HG03571 (cell line): ENCODE measurements around the gene LCORL.
A peak's percentile ranks its signal among the peaks of the same experiment; 100 is the strongest.
"Not testable (repeated sequence)": the region's sequence is repeated elsewhere in the genome, so short reads cannot be mapped to it uniquely, and the experiment has no call there.

Experiments
- ATAC-seq: cut with Tn5 transposase; IDR thresholded peaks from one replicate; pipeline ENCODE4 v1.9.1; 2021; ENCODE audit not compliant: unreplicated experiment

Gene LCORL

DNA sequence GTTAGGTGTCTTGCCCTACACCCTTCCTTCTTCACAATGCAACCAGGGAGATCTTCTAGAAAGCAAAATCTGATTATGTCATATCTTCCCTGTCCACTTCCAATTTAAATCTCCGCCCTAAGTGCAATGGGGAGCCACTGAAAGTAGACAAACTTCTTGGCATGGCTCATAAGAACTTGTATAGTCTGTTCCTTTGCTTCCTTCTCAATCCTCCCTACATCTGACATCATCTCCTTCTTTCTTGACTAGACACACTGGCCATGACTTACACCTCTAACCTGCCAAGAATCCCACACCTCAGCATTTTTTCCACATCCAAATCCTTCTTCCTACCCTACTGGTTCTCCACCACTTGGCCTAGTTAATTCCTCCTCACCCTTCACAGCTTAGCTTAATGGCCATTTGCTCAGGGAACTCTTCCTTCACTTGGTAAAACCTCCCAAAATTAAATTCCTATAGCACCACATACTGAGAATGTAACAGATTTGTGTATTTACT lies 155.6 kb downstream of the LCORL start:
- ATAC-seq = no peak

- not testable (repeated sequence) for ATAC-seq
Observed at GRCh38 chr4:17861906-17862305, 159.6 kb downstream of the LCORL start.

DNA sequence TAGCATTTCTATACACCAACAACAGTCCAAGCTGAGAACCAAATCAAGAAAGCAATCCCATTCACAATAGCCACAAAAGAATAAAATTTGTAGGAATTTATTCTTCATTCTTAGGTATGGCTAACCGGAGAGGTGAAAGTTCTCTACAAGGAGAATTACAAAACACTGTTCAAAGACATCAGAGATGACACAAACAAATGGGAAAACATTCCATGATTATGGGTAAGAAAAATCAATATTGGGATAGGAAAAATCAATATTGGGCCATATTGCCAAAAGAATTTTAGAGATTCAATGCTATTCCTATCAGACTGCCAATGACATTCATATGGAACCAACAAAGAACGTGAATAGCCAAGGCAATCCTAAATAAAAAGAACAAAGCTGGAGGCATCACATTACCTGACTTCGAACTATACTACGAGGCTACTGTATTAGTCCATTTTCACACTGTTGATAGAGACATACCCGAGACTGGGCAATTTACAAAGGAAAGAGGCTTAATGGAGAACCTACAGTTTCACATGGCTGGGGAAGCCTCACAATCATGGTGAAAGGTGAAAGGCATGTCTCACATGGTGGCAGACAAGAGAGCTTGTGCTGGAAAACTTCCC lies 161.7 kb downstream of the LCORL start:
- ATAC-seq = no peak

- ATAC-seq = no peak
Observed at GRCh38 chr4:17854036-17854435, 167.5 kb downstream of the LCORL start.

DNA sequence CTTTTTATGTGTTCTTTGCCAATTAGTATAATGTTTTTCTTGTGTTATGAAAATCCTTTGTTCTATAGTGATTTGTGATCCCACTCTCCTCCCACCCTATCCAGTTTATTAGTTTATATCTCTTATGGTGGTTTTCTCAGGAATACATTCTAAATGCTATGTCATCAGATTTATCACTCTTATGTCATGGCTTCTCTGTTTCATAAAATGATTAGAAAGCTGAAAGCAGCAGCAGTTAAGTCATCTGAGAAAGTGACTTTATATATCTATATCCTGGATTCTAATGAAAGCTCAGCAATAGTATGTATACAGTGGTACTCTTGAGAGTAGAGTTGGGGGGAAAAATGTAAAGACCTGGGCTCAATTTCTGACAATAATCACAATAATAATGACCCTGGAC lies 169.6 kb downstream of the LCORL start:
- no peak for ATAC-seq

DNA sequence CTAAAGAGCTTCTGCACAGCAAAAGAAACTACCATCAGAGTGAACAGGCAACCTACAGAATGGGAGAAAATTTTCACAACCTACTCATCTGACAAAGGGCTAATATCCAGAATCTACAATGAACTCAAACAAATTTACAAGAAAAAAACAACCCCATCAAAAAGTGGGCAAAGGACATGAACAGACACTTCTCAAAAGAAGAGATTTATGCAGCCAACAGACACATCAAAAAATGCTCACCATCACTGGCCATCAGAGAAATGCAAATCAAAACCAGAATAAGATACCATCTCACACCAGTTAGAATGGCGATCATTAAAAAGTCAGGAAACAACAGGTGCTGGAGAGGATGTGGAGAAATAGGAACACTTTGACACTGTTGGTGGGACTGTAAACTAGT lies 171.3 kb downstream of the LCORL start:
- not testable (repeated sequence) for ATAC-seq

DNA sequence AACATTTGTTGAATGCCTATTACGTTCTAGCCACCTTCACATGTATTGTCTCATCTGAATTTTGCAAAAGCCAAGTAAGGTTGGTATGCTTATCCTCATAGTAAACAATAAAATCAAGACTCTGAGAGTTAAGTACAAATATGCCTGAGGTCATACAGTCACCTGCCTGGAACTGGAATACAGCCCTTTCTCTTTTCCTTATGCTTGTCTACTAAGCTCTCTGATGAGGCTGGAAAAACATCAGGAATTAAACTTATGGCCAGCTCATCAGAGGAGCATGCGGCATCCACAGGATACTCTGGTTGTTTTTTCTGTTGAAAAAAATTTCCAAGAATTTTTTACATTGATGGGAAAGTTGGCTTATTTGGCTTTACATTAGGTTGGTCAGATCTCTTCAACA lies 175.3 kb downstream of the LCORL start:
- ATAC-seq = no peak

- ATAC-seq = no peak
Observed at GRCh38 chr4:17823871-17824669, 197.5 kb downstream of the LCORL start.

GRCh38 chr4:17817027-17817426 lies 204.5 kb downstream of the LCORL start:
- peak; percentile 69 for ATAC-seq

DNA sequence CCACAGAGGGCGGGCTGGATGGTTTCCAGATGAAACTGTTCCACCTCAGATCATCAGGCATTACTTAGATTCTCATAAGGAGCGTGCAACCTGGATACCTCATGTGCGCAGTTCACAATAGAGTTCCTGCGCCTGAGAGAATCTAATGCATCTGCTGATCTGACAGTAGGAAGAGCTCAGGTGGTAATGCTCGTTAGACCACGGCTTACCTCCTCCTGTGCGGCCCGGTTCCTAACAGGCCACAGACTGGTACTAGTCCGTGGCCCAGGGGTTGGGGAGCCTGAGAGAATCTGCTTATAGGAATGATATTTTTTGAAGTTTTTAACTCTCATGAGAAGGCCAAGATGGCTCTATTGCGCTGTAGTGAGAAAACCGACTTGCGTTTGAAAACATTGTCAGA lies 205.4 kb downstream of the LCORL start:
- no peak for ATAC-seq

DNA sequence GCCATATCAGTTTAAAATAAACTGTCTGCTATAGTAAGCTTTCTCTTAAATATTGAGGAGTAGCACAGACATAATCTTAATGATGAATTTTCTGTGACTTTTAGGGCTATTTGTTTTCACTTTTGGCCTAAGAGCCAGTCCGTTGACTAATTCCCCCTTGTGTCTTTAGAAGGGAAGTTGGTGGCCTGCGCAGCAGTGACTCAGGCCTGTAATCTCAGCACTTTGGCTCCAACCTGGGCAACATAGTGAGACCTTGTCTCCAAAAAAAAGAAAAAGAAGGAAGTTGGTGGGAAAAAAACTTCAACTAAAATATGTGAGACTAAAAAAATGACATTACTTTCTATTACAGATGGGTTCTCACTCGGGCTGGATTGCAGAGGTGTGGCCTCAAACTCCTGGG lies 207.4 kb downstream of the LCORL start:
- ATAC-seq = no peak

- no peak for ATAC-seq
Observed at GRCh38 chr4:17812801-17813200, 208.8 kb downstream of the LCORL start.

GRCh38 chr4:17812125-17812524 lies 209.4 kb downstream of the LCORL start:
- ATAC-seq = no peak

DNA sequence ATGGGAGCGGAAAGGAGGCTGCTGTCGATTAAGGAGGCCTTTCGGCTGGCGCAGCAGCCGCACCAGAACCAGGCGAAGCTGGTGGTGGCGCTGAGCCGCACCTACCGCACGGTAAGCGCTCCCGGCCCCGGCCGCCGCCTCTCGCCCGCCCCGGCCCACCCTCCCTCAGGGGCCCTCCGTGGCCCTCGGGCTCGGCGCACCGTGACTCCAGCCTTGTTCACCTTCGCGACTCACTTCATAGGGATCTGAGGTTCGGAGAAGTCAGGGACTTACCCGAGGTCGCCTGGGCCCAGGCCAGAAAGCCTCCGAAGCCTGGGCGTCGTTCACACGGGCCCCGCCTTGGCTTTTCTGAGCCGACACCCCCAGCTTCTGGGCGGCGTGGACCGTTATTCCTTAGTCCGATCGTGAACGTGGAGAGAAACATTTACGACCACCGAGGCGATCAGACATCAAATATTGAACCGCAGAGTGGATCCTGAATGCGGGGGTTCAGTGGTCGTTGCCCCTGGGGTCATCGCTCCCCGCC lies 210.4 kb downstream of the LCORL start:
- peak; percentile 19 for ATAC-seq

- peak; percentile 89 for ATAC-seq
Observed at GRCh38 chr4:17810260-17811077, 211.1 kb downstream of the LCORL start, which contains the start of the genes DCAF16 and NCAPG. Gene DCAF16, minus strand, starts transcription at chr4:17810757. Its CDS starts 6,616 bp downstream, at chr4:17804141. Gene NCAPG, plus strand, starts transcription at chr4:17810979. Its CDS starts 99 bp downstream, at chr4:17811078.

DNA sequence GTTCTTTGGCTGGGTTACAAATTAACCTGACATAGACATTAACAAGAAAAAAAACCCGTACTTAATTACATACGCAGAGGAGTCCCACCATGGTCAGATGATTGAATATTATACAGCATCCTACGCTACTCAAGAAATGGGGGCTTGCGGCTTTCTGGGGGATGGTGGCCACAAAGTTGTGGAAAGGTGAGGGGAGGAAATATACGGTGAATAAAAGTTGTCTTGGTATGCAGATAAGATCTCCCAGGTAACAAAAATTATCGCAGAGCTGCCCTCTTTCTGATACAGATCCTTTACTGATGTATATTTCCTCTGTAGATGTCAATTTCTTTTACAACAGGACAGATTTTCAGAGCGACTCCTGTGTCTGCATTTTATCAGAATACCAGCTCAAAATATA lies 211.9 kb downstream of the LCORL start:
- ATAC-seq = no peak

DNA sequence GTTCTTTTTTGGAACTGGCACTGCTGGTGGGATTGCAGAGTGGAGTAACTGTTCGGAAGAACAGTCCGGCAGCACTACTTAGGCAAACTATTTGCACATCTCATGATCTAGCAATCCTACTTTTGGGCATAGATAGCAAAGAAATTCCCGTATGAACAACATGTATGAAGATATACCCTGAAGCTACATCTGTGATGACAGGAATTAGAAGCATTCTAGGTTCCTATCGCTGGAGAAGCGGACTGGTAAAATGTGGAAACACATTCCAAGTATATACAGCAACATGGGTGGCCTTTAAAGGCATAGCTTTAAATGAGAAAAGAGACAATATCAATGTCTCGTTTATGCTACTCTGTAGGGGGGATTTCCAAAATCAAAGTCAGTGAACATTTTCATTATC lies 214.1 kb downstream of the LCORL start:
- ATAC-seq = no peak

- ATAC-seq = no peak
Observed at GRCh38 chr4:17805580-17806155, 215.9 kb downstream of the LCORL start.

DNA sequence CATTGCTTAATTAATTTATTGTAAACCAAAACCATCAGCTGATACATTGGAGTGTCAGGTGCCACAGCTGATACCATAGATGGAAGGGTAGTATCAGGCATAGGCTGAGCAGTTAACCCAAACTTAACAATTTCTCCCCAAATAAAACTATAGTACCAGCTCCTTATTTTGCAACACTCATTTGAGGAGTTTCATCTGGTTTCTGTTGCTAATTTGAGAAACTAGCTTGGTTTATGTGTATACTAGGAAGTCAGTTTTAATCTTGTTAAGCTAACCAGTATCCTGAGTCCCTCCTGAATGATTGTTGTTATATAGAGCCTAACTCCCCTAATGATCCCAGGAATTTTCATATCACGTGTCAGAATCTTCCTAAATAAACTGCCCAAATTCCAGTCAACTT lies 223.7 kb downstream of the LCORL start:
- ATAC-seq = no peak

GRCh38 chr4:17794730-17795129 lies 226.8 kb downstream of the LCORL start:
- ATAC-seq = no peak
